ENCODE measurements around the gene CFAP99. TPM values are rescaled to one million over a fixed set of nuclear protein-coding genes. Genes with fewer than 3 reads are reported as not detected.

Gene CFAP99
- total and polyA plus RNA-seq, 2 of the 8 experiments (the other 6 are each of a cell fraction or from before 2014, with no cell fraction given), result not detected

DNA sequence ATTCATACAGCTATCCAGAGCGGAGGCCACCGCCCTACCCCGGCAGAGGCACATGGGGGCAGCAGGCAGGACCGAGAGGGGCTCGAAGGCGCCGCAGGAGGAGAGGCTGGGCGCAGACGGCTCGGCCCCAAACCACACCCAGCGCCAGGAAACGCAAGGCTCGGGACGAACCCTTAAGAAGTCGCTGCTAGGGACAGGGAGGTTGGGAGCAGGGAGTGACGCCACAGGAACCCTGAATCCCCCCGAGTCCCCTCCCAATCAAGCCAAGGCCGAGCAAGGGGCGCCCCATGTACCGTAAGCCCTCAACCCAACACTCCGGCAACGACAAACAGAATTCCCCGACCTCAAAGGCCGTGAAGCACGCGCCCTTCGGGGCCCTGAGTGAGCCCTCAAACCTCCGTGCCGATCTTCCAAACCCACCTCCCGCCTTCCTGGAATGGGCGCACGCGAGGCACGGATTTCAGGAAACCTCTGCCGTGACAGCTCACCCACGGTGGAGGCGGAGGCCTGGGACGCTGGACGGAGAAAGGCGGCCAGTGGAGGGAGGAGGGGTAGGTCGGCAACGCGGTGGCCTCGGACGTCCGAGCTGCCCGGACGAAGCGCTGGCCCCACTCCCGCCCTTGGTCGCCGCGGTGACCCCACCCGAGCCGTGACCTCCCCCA, 2.1 kb upstream of the CFAP99 start:
- no peak for FAIRE-seq
- DNase-seq (ENCODE audit: low read depth in 1 of 2, low spot score in 2 of 2), result peak in 1 of 2 experiments; percentile 80
- Histone ChIP-seq H3K23me2 (ENCODE audit: low read depth, low read length) (peaks cover 25% of the 10 kb centered on the region), H3K23ac (ENCODE audit: insufficient read length) (no peak overlapping the region), H3K4ac (replicated peaks; ENCODE audit: insufficient read length, low read depth, low read length) (peak overlapping the region; percentile 81), H3K79me2 (ENCODE audit: control insufficient read depth in 1 of 2, insufficient read depth in 2 of 2, low read length in 2 of 2) (no peaks in the 10 kb centered on the region), H3K9ac (replicated peaks in 1 of 4; ENCODE audit: extremely low read depth in 1 of 4, low read depth in 3 of 4, low read length in 3 of 4) (no peak overlapping the region), H2BK5ac (ENCODE audit: low read depth, low read length) (no peak overlapping the region; the same call in 1 of the 2 replicates), H3K4me3 (ENCODE audit: extremely low read depth in 1 of 4, insufficient read depth in 2 of 4, low read depth in 3 of 4, low read length in 4 of 4) (peak overlapping the region; percentile 26 to 69 (median 53)), H3K27me3 (replicated peaks in 1 of 4; ENCODE audit: control insufficient read depth in 3 of 4, extremely low read depth in 1 of 4, insufficient read depth in 3 of 4, low read length in 3 of 4) (peaks cover 36 to 70% (median 60%) of the 10 kb centered on the region in 4 experiments), H3K27ac (ENCODE audit: low read depth, low read length) (no peak overlapping the region), H4K91ac (replicated peaks; ENCODE audit: insufficient read length, low read length) (no peak overlapping the region), H4K5ac (ENCODE audit: insufficient read length, low read depth, low read length) (no peak overlapping the region), H4K20me1 (replicated peaks in 1 of 2; ENCODE audit: control insufficient read depth in 1 of 2, insufficient read depth in 2 of 2, low read length in 2 of 2) (peaks cover 2 to 9% of the 10 kb centered on the region in 2 experiments), H2BK120ac (replicated peaks; ENCODE audit: low read depth, low read length) (no peak overlapping the region), H3K14ac (ENCODE audit: insufficient read length) (no peak overlapping the region), H3K4me2 (ENCODE audit: insufficient read depth in 1 of 2, low read depth in 2 of 2, low read length in 2 of 2) (peak overlapping the region; percentile 80 to 96), H2AK5ac (ENCODE audit: low read depth, low read length) (no peak overlapping the region), H3K79me1 (ENCODE audit: low read depth, low read length) (0 out of 2 replicates have a peak, but pooled peaks cover 2% of the 10 kb centered on the region), H2BK15ac (ENCODE audit: low read length) (peak overlapping the region; percentile 72; the same call in 1 of the 2 replicates), H2BK20ac (ENCODE audit: low read length) (no peak overlapping the region), H4K8ac (ENCODE audit: extremely low read depth, insufficient read depth, low read length) (peak overlapping the region; percentile 9; the same call in 1 of the 2 replicates), H3K9me3 (ENCODE audit: insufficient read depth in 2 of 2, low read depth in 1 of 2, low read length in 1 of 2) (no peaks in the 10 kb centered on the region), H2BK12ac (ENCODE audit: low read depth, low read length) (peak overlapping the region; percentile 95), H3K4me1 (replicated peaks in 1 of 4; ENCODE audit: control insufficient read depth in 3 of 4, insufficient read depth in 4 of 4, low read length in 3 of 4) (peaks cover 12 to 37% (median 30%) of the 10 kb centered on the region in 4 experiments), H3K36me3 (ENCODE audit: control insufficient read depth in 2 of 4, insufficient read depth in 4 of 4, low read length in 3 of 4) (no peaks in the 10 kb centered on the region), H2AFZ (ENCODE audit: low read length) (peak overlapping the region; percentile 69; the same call in 1 of the 2 replicates), H3K56ac (replicated peaks; ENCODE audit: insufficient read length, low read depth, low read length) (no peak overlapping the region), H3K18ac (ENCODE audit: extremely low read depth, low read length) (peak overlapping the region; percentile 87)
- 3% methylated on average over 43 of the region's 55 CpGs; no CpG with 5 or more reads in 1 of the 2 experiments for WGBS, 2 experiments (ENCODE audit: extremely low coverage in 1 of 2, insufficient coverage in 1 of 2, insufficient read length in 1 of 2, insufficient replicate concordance in 2 of 2, low coverage in 1 of 2, low lambda C conversion rate in 2 of 2, missing lambda C conversion rate in 1 of 2)
- POLR2A ChIA-PET (ENCODE audit: partially characterized antibody), result interaction anchor here (1.9 kb wide), 1 partner anchor 12 kb away, joined by 5 read pairs; no protein-coding TSS in a partner anchor
- CTCF ChIA-PET (ENCODE audit: partially characterized antibody), result interaction anchor here (0.9 to 2.3 kb wide), 12 partner anchors 10 to 198 kb away, joined by 3 to 13 read pairs (median 6); no protein-coding TSS in a partner anchor
- no peak for TF ChIP-seq JUND (IDR thresholded peaks at IDR 0.05; ENCODE audit: low read length)
- TF ChIP-seq ZNF274 (IDR thresholded peaks at IDR 0.05; ENCODE audit: borderline replicate concordance, extremely low read depth, low read length), result no peak
- TF ChIP-seq TEAD4 (IDR thresholded peaks at IDR 0.05; ENCODE audit: low read depth, low read length), result no peak
- no peak for TF ChIP-seq PHF8 (conservative IDR thresholded peaks at IDR 0.05; ENCODE audit: low read depth, low read length)
- TF ChIP-seq, protein P1, sequence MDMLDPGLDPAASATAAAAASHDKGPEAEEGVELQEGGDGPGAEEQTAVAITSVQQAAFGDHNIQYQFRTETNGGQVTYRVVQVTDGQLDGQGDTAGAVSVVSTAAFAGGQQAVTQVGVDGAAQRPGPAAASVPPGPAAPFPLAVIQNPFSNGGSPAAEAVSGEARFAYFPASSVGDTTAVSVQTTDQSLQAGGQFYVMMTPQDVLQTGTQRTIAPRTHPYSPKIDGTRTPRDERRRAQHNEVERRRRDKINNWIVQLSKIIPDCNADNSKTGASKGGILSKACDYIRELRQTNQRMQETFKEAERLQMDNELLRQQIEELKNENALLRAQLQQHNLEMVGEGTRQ (IDR thresholded peaks at IDR 0.05; ENCODE audit: low read length), result no peak
- TF ChIP-seq, protein P2, sequence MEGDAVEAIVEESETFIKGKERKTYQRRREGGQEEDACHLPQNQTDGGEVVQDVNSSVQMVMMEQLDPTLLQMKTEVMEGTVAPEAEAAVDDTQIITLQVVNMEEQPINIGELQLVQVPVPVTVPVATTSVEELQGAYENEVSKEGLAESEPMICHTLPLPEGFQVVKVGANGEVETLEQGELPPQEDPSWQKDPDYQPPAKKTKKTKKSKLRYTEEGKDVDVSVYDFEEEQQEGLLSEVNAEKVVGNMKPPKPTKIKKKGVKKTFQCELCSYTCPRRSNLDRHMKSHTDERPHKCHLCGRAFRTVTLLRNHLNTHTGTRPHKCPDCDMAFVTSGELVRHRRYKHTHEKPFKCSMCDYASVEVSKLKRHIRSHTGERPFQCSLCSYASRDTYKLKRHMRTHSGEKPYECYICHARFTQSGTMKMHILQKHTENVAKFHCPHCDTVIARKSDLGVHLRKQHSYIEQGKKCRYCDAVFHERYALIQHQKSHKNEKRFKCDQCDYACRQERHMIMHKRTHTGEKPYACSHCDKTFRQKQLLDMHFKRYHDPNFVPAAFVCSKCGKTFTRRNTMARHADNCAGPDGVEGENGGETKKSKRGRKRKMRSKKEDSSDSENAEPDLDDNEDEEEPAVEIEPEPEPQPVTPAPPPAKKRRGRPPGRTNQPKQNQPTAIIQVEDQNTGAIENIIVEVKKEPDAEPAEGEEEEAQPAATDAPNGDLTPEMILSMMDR (IDR thresholded peaks at IDR 0.05; ENCODE audit: control extremely low read depth in 1 of 3, insufficient read depth in 1 of 3, low read depth in 1 of 3, low read length in 3 of 3), result peak in 2 of 3 experiments; percentile 31 to 37; a peak in 2 of 4 replicates
- no peak for TF ChIP-seq MAFK (IDR thresholded peaks at IDR 0.05; ENCODE audit: low read depth, low read length)
- no peak for TF ChIP-seq NRF1 (IDR thresholded peaks at IDR 0.05; ENCODE audit: low read depth, low read length)

Measured in H1 (cell line).